NCI-H1930 (cell line): ENCODE results near the gene ACTR6.
"Not testable (repeated sequence)": the region's sequence is repeated elsewhere in the genome, so short reads cannot be mapped to it uniquely, and the experiment has no call there.

Experiments used
- DNase-seq, 2 experiments: peaks; one replicate each; lab custom pipeline; 2025; lab: John Stamatoyannopoulos, UW

The ACTR6 gene

DNA sequence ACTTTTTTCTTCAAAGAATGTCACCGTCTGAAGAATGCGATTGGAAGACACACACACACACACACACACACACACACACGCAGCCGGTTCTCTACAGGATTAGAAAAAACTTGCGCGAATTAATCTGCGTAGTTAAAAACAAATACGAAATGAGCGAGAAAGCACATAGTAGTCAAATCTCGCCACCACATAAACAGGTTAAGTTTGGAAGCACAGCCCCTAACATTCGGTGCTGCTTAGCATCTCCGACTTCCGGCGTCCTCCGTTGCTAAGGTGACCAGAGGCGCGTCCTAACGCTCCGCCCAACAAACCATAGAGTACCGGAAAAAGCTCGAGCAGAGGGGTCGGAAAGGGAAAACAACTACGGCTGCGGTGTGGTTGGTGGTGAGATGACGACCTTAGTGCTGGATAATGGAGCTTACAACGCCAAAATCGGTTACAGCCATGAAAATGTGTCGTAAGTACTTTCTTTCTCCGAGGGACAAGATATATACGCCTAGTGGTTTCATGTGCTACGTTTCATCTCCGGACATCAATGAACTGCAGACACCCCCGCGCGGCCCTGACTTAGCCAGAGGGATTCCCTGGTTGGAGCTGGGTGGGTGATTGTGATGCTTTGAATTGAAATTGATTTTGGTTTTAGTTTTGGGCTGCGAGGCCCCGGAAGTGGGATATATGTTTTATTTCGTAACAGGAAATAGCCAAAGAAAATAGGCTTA is at the start of gene ACTR6:
TSS of gene ACTR6 (plus strand) at position 353 of the 719 bp plus-strand sequence. CDS start at position 390, 37 bp downstream.
- peak; percentile 89 to 93 for DNase-seq

DNA sequence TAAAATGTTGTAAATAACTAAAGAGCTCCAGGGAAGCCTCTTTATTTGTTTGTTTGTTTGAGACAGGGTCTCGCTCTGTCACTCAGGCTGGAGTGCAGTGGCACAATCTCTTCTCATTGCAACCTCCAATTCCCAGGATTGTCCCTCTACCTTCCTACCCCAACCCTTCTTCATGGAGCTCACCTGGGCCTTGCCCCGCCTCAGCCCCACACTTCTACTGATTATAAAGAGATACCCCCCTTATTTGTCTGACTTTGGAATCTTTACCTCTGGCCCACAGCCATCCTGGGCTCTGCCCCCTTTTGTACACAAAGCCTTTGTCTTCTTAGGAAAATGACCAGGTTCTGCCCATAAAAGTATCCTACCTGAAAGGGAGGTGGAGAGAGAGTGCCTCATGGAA is 48.8 kb upstream of the ACTR6 start:
- DNase-seq: no peak

DNA sequence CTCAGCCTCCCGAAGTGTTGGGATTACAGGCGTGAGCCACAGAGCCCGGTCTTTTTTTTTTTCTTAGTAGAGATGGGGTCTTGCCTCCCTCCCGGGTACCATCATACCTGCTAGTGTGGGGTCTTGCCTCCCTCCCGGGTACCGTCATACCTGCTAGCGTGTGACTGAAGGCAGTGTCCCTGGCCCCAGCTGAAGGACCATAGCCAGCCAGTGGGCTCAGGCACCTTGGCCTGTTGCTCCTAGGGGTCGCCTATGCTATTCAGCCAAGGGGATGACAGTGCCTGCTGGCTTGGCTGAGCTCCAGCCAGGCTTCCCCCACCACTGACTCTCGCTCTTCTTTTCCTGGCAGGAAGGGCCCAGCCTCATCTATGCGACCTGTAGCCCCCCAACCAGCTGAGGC is 47.5 kb upstream of the ACTR6 start:
- DNase-seq: no peak

DNA sequence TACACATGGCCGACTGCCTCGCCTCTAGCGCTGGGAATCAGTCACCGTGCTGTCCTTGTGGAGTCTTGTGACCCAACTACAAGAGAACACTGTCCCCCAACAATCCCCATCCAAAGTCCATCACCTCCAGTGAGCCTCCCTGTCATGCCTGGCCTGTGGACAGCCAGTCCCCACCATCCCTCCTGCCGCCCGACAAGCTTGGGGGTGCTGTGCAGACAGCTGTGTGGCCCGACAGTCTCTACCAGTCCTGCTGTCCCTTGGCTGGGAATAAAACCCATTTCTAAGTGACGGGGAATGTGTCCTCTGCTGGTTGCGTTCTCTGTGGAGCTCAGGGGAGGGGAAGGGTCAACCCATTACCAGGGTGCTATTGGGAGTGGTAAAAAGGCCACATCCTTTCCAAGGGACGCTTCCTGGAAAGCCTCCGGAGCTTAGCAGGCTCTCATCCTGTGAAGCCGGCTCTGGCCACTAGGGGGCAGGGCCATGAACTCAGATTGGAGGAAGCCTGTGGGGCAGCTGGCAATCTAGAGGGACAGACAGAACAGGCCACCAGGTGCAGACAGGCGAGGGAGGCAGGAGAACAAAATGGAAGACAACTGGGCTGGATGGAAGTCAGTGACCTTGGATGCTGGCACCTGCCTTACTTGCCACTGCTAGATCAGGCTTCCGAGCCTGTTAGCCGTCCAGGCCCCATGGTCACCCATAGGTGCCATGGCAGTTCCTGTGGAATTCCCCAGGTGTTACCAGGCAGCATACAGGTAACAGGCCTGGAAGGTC is 46.0 kb upstream of the ACTR6 start:
- DNase-seq: peak; percentile 33 to 51

DNA sequence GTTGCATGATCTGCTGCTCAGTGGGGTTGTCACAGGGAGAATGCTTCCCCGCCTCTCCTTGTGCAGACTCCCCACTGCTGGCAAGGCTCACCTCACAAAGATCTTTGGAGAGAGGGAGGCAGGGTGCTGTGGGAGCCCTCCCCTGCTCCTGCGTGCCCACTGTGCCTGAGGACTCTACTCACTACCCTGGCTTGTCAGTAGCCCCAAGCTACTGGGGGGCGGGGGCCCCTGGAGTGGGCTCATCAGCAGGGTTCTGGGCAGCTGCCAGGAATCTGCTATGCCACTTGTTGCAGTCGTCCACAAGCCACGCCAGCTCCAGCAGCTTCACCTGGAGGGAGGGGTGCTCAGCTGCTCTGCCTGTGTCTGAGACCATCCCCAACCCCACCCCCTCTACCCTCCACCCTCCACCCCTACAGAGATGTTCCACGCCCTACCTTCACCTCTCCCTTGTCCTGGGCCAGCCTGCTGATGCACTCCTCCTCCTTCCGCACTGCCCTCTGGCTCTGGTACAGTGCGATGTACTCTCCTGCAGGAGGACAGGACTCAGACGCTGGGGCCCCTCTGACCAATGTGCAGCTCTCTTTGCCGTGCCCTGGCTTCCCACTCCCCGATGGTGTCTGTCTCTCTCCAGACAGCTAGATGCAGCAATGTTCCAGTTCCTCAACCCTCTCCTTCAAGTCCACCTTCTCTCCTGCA is 43.7 kb upstream of the ACTR6 start:
- DNase-seq: no peak

DNA sequence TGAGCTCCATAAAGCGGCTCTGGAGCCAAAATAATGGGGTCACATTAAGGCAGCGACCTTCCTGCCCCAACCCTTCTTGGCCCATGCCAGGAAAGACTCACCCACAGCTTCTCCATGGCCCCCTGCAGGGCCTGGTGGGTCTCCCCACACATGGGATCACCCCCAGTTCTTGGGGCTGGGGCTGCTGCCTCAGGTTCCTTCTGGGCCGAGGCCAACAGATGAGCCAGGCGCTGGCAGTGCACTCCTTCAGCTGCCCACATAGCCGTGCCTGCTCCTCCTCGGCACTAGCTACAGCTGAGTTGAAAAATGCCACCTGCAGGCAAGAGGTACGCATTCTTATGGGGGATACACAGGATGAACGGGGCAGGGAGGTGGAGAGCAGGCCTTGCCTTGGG is 43.2 kb upstream of the ACTR6 start:
- DNase-seq: no peak

DNA sequence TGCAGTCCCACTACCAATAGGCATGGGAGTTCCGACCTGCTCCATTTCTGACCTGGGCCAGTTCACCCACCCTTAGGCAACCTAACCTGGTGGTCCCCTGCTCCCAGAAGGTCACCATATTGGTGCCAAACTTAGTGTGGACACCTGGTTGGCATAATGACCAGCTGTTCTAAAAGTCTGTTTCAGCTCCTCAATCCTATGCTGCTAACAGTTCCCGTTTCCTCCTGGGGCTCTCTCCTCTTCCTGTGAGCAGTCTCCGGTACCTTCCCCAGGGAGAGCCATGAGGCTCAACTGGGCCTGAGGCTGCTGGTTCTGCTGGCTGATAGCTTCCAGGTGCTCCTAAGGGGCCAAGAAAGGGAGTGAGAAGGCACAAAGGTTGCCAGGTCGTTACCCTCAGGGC is 42.1 kb upstream of the ACTR6 start:
- DNase-seq: no peak

DNA sequence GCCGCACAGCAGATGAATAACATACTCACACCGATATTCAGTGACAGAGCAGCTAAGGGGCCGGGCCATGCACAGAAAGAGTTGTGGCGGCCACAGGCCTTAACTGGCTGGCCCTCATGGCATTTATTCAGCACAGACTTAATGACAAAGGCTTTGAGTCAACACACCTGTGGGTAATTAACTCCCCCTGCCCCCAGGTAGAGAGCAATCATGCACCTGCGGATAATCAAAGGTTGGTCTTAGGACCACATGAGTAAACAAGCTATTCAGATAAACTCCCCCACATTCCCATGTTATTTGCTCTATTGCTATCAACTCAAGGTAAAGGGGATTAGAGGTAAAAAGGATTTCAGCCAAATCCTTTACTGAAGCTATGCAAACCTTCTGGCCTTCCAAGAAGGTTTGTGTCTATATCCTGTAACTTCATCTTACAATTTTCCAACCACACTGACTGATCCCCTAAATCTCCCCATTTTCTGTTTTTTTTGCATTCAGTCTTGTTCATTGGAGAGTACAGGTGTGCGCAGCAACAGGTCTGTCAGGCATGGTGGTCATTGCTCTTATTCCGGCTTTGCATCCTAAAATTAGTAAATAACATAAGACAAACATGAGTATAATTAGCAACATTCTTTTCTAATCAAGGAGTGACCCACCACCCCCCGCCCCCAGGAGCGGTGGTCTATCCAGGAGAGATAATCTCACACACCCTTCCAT is 41.1 kb upstream of the ACTR6 start:
- DNase-seq: no peak

DNA sequence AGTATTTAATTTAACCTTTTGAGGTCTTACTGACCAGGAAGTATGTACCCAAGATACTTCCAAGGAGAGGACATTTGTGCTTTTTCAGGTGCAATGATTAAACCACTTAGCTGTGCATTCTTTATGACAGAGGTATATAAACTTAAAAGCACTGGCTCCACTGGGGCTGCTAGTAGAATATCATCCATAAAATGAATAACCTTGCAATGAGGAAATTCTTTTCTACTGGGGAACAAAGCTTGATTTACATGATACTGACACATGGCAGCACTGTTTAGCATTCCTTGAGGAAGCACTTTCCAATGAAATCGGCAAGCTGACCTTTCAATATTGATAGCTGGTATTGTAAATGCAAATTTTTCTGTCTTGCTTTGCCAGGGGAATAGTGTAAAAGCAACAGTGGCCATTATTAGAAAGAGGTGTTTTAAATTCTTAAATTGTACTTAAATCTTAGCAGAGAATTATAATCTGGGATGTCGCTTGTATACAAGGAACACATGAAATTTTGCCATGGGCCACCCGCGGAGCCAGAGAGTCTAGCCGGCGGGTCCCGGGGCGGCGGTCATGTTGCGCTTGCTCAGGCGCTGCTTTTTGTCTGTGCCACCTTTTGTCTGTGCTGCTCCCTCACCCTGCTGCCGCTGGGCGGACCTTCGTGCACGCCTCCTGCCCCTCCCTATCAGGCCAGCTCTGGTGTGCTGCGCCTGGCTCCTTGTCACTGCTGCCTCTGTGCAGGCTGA is 37.0 kb upstream of the ACTR6 start:
- DNase-seq: no peak

DNA sequence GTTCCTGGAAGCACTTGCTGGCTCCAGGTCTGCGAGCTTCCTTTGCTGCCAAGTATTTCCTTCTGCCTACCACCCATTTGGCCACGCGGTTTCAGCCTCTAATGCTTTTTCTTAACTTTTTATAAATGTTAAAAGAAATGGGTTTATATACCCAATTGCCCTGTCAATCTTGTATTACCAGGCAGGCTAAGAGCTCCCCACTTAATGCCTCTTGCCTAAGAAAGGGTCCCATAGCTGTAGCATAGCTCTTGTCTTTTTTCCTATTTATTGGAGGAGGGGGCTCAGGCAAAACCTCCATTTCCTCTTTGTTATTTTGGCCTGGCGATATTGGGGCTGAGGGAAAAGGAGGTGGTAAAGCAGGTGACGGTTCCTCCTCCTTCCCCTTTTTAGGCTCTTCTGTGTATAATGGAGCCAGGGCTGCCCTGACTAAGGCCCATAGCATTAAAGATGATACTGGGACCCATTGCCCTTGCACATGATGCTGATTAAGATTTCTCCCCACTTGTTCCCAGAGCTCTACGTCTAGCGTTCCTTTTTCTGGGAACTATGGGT is 36.4 kb upstream of the ACTR6 start:
- DNase-seq: no peak

DNA sequence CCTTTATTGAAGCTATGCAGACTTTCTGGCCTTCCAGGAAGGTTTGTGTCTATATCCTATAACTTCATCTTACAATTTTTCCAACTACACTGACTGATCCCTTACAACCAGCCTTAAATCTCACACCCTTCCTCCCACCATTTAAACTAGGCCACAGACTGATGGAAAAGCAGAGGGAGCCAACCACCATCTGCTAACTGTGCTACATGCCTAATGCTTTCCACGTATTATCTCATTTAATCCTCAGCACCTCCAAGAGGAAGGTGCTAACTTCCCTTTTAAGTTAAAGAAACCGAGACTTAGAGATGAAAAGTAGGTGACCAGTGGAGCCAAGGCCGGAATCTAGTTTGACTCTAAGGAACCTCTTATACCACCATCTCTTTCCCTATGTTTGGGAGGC is 35.3 kb upstream of the ACTR6 start:
- no peak for DNase-seq

DNA sequence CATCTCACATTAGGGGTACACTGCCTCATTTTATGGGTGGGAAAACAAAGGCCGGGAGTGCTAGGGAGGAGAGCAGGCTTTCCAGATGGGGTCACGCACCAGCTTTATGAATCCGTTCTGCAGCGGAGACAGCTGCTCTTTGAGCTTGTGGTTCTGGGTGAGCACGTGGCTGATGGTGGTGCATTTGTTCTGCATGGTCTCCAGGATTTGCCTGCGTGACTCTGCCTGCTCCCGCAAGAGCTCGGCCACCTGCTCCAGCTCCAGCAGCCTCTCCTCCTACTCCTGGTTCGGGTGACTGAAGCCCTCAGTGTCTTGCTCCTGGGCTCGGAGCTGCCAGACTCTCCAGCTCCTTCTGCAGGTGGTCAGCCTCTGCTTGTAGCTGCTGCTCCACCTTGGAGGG is 34.4 kb upstream of the ACTR6 start:
- no peak for DNase-seq

DNA sequence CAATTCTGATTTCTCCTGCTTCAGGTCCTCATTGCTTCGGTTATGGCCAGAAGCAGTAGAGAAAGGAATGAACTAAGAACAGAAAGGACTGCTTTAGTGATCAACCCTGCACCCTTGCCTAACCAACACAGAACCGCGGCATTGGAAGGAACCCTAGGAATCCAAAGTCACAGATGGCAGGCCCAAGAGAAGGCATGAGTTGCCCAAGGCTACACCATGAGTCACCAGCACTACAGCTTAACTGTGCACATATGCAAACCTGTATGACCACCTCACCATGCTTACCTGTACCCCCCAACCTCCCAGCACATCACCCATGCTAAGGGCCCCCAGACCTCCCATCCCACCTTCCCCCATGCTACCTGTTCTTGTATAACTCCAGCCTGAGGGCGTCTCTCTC is 32.1 kb upstream of the ACTR6 start:
- no peak for DNase-seq

DNA sequence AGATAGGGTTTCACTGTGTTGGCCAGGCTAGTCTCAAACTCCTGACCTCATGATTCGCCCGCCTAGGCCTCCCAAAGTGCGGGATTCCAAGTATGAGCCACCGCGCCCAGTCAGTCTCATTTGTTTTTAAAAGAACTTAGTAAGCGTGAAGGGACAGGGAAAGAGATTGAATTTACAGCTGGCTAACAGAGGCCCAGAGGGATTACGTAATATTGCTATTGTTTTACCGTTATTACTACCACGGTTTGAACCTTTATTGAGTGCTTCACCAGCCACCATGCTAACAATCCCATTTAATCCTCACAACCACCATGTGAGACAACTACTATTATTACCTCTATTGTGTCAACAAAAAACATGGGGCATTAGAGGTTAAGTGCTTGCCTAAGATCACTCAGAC is 31.3 kb upstream of the ACTR6 start:
- DNase-seq: no peak

DNA sequence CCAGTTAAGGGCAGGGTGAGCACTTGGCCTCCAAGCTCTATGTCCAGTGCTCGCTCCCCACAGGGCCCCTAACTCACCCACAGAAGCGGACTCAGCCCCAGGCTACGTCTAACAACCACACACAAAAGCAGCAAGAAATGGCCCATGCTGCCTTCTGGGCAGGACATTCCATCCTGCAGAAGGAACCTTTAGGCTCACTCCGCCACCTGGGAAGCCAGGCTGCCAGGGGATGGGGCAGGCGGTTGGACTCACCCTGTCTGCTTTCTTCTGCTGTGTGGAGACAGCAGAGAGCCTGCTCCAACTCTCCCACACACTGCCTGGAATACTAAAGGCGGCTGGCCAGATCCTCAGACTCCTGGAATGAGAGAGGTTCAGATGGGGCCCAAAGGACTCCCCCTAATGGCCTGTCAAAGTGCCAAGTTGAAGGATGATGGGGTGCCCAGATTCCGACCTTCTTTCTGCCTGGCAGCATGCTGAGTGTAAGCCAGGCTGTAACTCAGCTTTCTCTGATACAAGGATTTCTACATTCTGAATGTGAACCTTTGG is 30.2 kb upstream of the ACTR6 start:
- DNase-seq: no peak

DNA sequence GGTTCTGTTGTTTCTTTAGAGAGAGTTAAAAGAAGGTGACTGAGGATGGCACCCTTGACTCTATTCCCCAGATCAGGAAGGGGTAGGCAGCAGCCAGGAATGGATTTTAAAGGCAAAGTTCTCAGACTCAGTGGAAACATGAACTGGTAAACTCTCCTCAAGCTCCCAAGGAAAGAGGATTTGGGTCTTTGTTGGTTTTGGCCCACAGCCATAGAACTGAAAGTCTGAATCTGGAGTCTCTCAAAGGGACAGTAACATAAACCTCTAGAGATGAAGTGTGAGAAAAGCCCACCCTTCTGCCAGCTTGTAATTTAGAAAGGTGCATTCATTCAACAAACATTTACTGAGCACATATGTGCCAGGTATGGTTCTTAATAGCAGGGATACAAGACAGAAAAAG is 29.4 kb upstream of the ACTR6 start:
- DNase-seq: no peak

DNA sequence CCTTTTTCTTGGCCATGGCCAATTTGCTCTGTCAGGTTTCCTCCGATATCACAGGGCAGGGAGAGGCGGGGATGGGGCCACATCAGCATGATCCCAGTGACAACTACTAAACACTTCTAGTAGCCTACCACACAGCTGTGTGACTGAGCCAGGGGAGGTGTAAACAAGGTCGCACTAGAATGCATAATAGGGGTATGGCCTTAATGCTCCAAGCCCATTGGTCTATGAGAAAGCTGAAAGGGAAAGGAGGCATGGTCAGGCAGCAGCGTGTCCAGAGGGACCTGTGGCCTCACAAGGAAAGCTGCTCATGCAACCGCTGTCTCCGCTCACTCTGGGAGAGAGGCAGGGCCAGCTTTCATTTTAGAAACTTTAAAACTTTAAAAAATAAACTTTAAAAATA is 27.5 kb upstream of the ACTR6 start:
- DNase-seq: no peak

DNA sequence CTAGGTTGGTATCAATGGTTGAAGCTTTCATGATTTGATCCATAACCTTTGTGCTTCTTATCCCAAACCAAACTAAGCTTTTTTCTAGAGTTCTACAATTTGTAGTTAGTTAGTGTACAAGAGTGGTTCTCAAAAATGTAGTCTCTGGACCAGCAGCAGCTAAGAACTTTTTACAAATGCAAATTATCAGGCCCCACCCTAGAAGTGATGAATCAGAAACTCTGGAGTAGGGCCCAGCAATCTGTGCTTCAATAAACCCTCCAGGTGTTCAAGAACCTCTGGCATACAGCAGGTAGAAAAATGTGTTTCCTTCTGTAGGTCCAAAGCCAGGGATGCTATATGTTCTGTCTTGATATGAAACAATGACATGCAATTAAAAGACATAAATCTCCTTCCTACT is 26.1 kb upstream of the ACTR6 start:
- DNase-seq: no peak

DNA sequence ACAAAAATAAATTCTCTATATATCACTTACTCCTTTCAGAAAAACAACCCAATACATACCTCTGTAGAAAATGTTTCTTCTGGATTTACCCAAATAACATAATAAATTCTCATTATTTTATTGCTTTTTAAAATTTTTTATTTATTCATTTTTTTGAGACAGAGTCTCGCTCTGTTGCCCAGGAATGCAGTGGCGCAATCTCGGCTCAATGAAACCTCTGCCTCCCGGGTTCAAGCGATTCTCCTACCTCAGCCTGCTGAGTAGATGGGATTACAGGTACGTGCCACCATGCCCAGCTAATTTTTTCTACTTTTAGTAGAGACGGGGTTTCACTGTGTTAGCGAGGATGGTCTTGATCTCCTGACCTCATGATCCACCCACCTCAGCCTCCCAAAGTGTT is 24.1 kb upstream of the ACTR6 start:
- not testable (repeated sequence) for DNase-seq

DNA sequence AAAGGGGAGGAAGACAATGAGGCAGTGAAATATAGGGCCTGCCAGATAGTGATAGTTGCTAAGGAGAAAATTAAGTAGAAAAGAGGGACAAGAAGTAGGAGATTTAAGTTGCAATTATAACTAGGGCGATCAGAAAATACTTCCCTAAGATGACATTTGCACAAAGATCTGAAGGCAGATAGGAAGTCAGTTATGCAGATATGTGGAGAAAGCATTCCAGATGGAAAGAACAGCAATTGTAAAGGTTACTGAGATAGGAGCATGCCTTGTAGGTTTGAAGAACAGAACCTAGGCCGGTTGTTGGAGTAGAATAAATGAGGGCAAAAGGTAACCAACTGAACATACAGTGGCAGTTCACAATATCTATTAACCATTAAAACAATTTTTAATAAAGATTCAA is 21.4 kb upstream of the ACTR6 start:
- DNase-seq: no peak

DNA sequence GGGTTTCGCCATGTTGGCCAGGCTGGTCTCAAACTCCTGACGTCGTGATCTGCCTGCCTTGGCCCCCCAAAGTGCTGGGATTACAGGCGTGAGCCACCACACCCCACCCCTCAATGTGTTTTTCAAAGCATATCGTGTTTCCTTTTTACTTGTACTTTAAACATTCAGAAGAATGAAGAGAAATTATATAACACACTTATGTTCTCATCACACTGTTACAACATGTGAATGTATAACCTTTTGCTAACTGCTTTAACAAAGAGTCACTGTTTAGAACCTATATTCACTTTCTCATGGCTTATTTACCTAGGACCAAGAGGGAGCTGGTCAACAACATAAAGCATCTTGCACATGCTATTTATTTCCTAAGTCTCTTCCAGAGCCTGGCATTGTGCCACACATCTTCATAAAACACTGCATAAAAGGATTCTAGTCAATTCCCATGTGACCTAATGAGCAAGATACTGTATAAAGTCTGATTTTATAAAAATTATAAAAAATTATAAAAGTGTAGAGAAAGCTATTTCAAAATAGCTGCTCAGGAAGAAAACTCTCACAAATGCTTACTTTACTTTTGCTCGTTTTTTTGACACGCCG is 16.0 kb upstream of the ACTR6 start:
- DNase-seq: no peak
